ENCODE data around the gene ATP2C2.
A peak's percentile ranks its signal among the peaks of the same experiment; 100 is the strongest.
"Not testable (repeated sequence)": the region's sequence is repeated elsewhere in the genome, so short reads cannot be mapped to it uniquely, and the experiment has no call there.

ATP2C2 gene

DNA sequence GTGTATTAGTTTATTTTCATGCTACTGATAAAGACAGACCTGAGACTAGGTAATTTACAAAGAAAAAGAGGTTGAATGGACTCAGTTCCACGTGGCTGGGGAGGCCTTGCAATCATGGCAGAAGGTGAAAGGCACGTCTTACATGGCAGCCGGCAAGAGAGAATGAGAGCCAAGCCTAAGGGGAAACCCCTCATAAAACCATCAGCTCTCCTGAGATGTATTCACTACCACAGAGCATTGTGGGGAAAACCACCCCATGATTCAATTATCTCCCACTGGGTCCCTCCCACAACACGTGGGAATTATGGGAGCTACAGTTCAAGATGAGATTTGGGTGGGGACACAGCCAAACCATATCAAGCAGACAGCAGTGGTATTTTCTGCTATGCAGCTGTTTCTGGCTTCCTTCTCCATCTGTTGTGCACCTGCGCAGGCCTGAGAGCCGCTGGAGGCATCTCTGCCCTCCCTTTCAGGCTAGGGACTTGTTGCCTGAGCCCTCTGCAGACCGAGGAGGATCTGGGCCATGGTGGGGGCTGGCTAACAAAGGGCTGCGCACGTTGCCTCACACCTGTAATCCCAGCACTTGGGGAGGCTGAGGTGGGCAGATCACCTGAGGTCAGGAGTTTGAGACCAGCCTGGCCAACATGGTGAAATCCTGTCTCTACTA lies 82.8 kb downstream of the ATP2C2 start:
- not testable (repeated sequence) for DNase-seq (ENCODE audit: low spot score)

DNA sequence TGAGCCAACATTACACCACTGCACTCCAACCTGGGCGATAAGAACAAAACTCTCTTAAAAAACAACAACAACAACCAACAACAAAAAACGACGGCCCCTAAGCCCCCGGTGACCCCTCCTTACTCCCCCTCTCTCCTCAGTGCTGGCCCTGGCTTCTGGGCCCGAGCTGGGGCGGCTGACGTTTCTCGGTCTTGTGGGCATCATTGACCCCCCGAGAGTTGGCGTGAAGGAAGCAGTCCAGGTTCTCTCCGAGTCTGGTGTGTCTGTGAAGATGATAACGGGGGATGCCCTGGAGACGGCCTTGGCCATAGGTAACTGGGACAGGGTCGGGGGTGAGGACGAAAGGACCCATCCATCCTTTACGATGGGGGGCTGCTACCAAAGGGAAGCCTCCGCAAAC lies 83.4 kb downstream of the ATP2C2 start:
- no peak for DNase-seq (ENCODE audit: low spot score)

DNA sequence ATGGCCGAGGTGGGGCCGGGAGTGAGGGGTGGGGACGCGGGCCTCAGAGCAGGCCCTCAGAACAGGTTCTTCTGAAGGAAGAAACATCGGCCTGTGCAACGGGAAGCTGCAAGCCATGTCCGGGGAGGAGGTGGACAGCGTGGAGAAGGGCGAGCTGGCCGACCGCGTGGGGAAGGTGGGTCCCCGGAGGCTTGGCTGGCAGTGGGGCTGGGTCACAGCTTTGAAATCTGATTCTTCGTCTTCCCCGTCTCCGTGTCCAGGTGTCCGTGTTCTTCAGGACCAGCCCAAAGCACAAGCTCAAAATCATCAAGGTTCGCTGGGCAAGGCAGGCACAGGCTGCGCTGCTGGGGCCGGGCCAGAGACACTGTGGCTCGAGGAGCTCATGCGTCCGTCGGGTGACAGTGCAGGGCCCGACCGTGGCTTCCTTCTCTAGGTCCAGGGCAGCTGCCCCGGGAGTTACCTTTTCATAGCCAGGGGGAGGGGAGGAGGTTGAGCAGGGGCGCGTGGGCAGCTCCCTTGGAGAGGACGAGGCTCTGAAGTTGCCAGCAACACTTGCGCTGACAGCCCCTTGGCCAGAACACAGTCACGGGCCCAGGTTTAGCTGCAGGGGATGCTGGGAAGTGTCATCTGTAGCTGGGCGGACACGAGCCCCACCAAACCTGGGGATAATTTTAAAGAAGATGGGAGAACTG lies 84.9 kb downstream of the ATP2C2 start:
- DNase-seq (ENCODE audit: low spot score), result no peak

DNA sequence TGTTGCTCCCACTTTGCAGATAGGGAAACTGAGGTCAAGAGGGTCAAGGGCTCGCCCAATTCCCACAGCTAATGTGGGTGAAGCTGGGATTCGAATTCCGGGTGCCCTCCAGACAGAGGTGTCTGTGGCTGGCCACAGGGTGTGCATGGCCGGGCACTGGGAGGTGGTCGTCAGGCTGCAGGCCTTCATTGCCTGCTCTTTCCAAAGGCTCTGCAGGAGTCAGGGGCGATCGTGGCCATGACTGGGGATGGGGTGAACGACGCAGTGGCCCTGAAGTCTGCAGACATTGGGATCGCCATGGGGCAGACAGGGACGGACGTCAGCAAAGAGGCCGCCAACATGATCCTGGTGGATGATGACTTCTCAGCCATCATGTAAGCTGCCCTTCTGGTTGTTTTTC lies 86.3 kb downstream of the ATP2C2 start:
- DNase-seq (ENCODE audit: low spot score), result no peak

DNA sequence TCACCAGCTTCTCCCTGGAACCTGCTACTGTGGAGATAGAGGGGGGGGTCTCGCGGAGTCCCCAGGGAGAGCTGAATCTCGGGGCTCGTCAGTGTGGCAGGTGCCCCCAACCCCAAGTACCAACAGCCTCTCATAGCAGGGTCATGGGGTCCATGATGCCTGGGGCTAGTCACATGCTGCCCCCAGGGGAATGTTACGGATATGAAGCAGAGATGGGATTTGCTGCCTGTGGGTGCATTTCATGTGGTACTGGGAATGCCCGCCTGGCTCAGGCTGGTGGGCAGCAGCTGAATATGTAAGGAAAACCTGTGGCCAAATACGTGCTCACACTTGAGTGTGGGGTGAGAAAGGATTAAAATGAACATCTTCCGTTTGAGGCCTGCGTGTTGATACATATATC lies 86.7 kb downstream of the ATP2C2 start:
- DNase-seq (ENCODE audit: low spot score), result no peak

DNA sequence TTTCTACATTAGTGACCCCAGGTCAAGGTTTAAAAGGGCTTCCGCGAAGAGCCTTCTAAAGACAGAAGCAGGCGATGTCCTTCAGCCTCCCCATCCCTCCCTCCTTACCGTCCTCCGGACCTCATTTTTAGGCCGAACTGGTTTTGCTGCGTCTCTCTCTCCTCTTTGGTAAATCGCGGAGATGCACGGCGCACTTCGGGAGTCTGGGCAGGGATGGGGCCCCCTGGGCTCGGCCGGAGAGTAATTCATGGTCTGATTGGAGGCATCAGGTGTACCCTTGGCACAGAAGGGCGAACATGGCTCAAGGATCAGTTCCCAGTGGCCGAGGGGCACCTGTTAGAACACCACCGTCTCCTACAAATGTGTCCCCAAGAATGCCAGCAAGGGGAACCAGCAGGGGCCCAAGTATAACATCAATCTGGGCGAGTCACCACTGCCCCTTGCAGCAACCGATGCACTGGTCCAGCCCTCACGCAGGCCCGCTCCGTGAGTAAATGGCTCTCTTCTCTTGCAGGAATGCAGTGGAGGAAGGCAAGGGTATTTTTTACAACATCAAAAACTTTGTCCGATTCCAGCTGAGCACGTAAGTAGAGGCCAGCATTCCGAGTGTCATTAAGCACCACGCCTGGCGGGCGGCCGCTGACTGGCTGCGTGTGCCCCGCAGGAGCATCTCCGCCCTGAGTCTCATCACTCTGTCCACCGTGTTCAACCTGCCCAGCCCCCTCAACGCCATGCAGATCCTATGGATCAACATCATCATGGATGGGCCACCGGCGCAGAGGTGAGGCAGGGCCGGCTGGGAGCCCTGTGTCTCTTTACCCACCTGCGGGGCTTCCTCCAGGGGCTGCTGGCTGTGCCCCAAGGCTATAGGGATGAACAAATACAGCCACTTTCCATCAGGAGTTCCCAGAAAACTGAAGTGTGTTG lies 90.5 kb downstream of the ATP2C2 start:
- no peak for DNase-seq (ENCODE audit: low spot score)

DNA sequence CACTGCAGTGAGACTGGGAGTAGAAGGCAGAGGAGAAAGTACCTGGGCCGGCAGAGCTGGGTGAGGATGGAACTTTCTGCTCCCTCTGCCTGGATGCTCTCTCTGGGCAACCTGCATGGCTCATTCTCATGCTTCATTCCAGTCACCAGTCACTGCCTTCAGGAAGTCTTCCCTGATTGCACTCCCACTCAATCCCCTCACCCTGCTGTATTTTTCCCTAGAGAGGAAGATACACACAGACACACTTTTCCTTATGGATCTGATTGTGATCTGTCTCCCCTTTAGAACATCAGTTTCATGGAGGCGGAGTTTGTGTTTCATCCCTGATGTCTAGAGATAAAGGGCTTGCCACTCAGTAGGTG lies 91.2 kb downstream of the ATP2C2 start:
- no peak for DNase-seq (ENCODE audit: low spot score)

DNA sequence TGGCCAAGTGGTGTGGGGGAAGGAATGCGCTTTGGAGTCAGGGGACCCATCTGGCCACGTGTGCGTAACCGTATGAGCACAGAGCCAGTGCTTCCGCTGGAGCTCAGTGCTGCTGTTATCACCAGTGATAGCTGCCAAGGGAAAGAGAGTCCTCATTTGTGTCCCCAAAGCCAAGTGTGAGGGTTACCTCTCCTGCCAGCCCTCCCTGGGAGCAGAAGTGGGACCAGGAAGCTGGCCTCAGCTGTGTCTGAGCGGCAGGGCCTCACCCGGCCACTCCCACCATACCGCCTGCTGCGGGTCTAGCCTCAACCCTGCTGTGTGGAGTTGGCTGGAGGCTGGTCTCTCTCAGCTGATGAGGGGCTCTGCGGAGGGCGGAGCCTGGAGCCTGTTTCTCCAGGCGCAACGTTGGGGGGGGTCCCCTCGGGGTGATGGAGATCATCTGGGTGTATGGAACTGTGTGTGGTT lies 91.6 kb downstream of the ATP2C2 start:
- DNase-seq (ENCODE audit: low spot score), result no peak

DNA sequence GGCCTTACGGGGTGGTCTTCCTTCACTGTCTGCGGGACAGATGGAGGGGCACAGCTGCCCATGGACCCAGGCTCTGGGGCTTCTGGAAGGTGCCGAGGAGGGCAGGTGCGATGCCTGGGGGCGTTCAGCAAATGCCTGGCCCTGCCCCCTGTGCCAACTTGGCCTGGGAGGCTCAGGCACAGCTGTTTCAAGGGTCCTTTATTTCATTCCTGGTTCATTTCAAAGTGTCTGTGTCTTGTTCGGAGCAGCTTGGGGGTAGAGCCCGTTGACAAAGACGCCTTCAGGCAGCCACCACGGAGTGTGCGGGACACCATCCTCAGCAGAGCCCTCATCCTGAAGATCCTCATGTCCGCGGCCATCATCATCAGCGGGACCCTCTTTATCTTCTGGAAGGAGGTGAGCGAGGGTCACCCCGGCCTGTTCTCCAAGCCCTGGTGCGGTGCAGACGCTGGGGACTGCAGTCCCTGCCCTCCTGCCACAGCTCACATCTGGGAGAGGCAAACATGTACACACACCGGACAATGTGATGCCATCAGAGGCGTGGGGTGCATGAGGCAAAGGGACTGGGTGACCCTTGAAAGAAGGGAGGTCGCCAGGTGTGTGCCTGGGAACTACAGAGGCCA lies 92.2 kb downstream of the ATP2C2 start:
- no peak for DNase-seq (ENCODE audit: low spot score)

DNA sequence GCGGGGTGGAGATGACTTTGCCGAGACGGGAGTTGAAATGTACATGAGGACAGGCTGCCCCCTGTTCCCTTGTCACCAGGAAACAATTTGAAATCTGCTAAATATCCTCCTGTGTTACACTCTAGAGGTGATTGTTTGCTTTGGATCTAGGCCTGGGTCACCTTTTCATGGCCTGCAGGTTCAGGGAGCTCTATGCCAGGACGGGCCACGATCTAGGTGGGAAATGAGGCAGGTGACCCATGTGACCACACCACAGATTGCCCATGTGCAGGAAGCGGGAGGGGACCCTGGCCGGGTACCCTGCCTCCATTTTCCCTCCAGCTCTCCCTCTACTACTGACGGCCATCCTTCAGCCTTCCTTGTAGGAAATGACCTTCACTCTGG lies 92.7 kb downstream of the ATP2C2 start:
- DNase-seq (ENCODE audit: low spot score), result no peak

DNA sequence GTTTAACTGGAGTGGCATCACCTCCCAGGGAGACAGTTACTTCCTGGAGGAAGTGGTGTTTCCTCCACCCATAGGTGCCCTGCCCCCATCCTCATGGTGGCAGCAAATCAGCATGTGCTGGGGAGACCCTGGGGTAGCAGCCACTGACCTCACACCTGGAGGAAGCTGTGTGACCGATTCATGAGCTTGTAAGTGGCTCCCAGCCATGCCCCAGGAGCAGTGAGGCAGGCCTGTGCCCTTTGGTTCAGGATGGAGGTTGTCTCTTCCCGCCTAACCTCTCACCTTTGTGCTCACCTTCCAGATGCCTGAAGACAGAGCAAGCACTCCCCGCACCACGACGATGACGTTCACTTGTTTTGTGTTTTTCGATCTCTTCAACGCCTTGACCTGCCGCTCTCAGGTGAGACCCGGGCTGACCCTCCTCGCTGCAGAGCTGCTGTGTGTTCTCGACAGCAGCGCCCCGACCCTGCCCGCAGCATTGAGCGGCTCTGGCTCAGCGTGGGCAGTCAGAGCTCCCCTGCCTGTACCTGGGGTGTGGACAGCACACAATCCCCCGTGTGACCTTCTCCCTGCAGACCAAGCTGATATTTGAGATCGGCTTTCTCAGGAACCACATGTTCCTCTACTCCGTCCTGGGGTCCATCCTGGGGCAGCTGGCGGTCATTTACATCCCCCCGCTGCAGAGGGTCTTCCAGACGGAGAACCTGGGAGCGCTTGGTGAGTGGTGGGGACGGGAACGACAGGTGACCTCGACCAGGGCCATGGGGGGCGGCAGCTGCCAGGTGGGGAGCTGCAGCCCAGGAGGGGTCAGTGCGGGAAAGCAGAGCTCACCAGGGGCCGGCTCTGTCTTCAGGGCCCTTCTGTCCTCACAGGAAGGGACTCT lies 93.3 kb downstream of the ATP2C2 start:
- no peak for DNase-seq (ENCODE audit: low spot score)

DNA sequence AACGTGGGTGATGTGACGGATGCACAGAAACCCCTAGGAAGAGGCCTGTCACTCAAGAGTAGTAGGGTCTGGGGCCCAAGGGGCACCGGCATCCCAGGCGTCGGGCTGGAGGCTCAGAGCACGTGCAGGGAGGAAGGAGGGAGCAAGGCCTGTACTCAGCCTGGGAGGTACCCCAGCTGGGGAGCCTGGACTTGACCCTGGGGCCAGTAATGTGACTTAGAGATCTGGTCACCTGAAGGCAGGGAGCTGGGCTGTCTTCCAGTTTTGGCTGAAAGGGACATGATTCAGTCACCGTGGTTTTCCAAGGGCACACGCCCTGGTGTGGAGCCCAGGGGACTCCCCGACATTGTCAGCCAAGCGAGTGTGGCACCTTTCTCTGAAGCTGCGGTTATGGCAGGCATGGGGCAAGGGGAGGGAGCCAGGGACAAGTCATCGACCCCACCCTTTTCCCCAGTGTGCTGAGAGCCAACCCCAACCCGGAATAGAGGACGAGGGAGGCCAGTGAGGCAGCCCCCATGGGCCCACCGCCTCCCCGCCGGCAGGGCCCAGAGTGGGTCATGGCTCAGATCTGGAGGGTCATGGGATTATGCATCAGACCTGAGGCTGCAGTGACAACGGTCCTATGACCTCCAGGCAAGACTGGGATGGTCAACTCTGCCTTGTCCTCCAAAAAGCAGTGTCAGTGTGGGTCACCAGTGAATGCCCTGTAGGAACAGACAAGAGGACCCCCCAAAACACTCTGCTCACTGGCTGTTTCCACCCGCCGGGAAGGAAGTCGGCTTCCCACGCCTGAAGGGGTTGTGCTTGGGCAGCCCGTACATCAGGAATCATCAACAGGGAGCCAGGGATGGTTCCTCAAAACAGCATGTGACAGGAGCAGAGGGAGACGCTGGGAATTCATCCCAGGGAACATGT lies 94.2 kb downstream of the ATP2C2 start:
- peak; percentile 11 for DNase-seq (ENCODE audit: low spot score)

DNA sequence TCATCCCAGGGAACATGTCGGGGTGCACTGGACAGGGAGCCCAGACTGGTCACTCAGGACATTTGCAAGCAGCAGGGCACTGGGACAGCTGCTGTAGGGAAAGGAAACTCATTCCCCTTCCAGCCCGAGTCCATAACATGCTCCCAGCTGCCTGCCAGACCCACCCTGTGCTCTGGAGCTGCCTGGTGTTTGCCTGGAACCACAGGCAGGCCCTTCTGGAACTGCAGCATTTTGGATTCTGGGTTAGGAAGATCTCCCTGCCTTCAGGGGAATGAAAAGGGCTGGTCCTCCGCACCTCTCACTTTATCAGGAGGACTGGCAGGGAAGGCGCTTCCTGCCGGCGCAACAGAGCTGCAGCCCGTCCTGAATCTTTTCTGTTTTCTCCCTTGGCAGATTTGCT lies 94.9 kb downstream of the ATP2C2 start:
- DNase-seq (ENCODE audit: low spot score), result no peak

DNA sequence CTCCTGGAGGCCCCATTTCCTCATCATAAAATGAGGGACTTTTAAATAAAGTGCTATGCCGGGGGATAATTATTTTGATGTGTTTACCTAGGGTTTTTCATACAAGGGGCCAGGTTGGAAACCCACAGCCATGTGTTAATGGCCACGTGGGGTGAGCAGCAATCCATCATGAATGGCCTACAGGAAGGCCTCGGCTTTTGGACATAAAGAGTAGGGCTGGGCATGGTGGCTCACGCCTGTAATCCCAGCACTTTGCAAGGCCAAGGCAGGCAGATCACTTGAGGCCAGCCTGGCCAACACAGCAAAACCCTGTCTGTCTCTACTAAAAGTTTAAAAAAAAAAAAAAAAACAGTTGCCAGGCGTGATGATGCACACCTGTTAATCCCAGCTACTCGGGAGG lies 95.8 kb downstream of the ATP2C2 start:
- DNase-seq (ENCODE audit: low spot score), result no peak

DNA sequence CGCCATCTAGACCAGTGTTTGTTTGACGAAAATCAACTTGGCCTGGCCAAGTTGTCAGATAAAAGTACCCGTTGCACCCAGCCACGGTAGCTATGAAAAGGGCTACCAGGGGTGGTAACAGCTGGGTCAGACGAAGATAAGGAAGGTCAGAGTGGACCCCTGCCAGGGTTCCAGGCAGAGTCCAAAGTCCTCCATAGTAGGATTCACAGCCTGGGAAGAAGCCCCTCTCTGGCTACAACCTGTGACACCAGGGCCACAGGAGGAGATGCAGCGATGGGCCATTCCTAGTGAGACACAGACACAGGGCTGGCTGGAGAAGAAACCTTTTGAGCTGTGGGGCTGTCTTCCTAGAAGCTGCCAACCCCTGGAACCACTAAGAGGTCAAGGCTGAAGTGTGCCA lies 96.8 kb downstream of the ATP2C2 start:
- no peak for DNase-seq (ENCODE audit: low spot score)

DNA sequence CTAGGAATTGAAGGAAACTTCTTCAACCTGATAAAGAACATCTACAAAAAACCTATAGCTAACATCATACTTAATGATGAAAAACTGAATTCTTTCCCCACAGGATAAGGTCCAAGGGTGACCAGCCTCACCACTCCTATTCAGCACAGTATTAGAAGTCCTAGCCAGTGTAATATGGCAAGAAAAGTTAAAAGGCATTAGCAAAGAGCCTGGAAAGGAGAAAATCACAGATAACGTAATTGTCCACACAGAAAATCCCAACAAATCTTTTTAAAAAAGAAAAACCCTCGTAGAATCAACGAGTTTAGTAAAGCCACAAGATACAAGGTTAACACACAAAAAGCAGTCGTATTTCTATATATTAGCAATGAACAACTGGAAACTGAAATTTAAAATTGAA lies 98.4 kb downstream of the ATP2C2 start:
- no peak for DNase-seq (ENCODE audit: low spot score)

DNA sequence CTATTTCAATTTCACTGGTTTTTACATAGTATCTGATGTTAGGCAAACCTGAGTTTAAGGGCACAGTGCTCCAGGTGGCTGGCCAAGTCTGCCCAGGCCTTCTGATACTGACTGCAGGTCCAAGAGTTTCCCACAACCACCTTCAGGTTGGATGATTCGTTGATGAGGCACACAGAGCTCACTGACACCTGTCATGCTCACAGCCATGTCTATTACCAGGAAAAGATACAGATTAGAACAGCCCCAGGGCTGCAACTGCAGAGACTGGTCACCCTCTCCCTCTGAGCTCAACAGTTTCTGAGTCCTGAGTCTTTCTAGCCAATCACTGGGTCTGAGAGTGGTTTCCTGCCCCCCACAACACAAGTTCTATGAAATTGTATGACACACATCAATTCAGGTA lies 98.9 kb downstream of the ATP2C2 start:
- DNase-seq (ENCODE audit: low spot score), result peak; percentile 71

DNA sequence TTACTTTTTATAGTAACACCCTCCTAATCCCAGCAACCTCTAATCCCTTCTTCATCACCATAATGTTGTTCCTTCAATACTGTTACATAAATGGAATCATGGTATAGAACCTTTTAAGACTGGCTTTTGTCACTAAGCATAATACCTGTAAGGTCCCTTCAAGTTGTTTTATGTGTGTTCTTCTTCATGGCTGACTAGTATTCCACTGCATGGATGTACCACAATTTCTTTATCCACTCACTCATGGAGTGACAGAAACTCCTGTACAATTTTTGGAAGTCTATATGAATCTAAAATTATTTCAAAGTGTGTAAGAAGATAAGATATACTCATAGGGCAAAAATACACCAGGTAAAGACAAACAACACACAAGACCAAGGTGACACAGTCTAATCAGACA lies 99.4 kb downstream of the ATP2C2 start:
- DNase-seq (ENCODE audit: low spot score), result no peak

DNA sequence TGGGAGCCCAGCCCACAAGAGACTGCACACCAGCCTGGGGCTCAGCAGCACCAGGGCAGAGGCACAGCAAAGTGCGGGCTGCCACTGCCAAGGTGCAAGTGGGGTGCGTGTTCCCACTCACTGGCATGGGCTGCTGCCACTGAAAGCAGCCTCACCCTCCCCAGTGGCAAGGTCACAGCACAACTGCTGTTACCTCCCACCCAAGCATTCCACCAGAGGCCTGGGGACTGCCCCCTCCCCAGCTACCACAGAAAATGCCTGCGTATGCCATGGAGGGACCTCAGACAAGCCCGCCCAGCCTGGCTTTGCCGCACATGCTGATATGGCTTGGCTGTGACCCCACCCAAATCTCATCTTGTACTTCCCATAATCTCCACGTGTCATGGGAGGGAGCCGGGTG lies 103.0 kb downstream of the ATP2C2 start:
- DNase-seq (ENCODE audit: low spot score), result no peak

DNA sequence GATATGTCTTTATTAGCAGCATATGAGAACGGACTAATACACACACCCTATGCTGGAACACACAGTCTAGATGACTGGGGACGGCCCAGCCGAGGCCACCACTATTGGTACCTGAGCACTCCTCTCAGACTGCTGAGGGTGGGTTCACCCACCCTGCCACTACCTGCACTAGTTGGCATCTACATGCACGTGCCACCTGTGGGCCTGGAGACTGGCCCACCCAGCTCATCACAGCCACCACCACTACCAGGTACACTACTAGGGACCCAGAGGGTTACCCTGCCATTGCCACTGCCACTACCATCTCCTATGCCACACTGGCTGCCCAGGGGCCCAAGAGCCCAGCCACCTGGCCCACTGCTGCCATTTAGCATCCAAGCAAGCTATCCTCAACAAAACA lies 103.6 kb downstream of the ATP2C2 start:
- no peak for DNase-seq (ENCODE audit: low spot score)

Data from kidney tubule cell (primary cell).